GM23338 (cell line): Measurements from ENCODE around the gene EZH1.

Source experiments
- CREB1 ChIP-seq: fragments of 250-450 bp; sonication (Bioruptor Pico); IDR thresholded peaks from 2 replicates; pipeline ENCODE4 v1.5.0; 2020; ENCODE audit warnings: low read depth, mild to moderate bottlenecking, moderate library complexity
- EZH2 ChIP-seq: fragments of 200-600 bp; sonication (generic); IDR thresholded peaks from one replicate; pipeline ENCODE4 v1.8.0; 2017; ENCODE audit warnings: antibody characterized with exemption, mild to moderate bottlenecking, low read depth; ENCODE audit not compliant: unreplicated experiment
- EZH2phosphoT487 ChIP-seq: fragments of 200-600 bp; sonication (generic); IDR thresholded peaks from one replicate; pipeline ENCODE4 v1.8.1; 2018; ENCODE audit warnings: antibody characterized with exemption; ENCODE audit not compliant: unreplicated experiment
- JUNB ChIP-seq: IDR thresholded peaks from one replicate; pipeline ENCODE4 v1.6.1; 2016; ENCODE audit warnings: antibody characterized with exemption; ENCODE audit not compliant: unreplicated experiment
- NANOG ChIP-seq: IDR thresholded peaks from 2 replicates; pipeline ENCODE4 v1.6.1; 2016; ENCODE audit warnings: antibody characterized with exemption, borderline replicate concordance
- POLR2AphosphoS5 ChIP-seq: IDR thresholded peaks from 2 replicates; pipeline ENCODE4 v1.6.1; 2016; ENCODE audit warnings: antibody characterized with exemption, low read depth
- ZNF114 ChIP-seq: fragments of 250-450 bp; sonication (Bioruptor Pico); IDR thresholded peaks from 2 replicates; pipeline ENCODE4 v1.5.0; 2020; ENCODE audit warnings: mild to moderate bottlenecking, moderate library complexity
- ZNF331 ChIP-seq: fragments of 250-450 bp; sonication (Bioruptor Pico); IDR thresholded peaks from 2 replicates; pipeline ENCODE4 v1.5.0; 2020; ENCODE audit warnings: low read depth, mild to moderate bottlenecking, moderate library complexity
- TF ChIP-seq, protein P1 (sequence below), 2 experiments: fragments of 200-600 bp in 1 of 2; sonication (generic) in 1 of 2; conservative IDR thresholded peaks; 2 replicates each; pipeline versions ENCODE4 v1.5.1 to v1.6.1; 2016 to 2017; ENCODE audit warnings: antibody characterized with exemption in 2 of 2, low read depth in 2 of 2, mild to moderate bottlenecking in 2 of 2, moderate library complexity in 1 of 2
- TF ChIP-seq, protein P2 (sequence below): IDR thresholded peaks from 2 replicates; pipeline ENCODE4 v1.6.1; 2016; ENCODE audit warnings: antibody characterized with exemption
- TF ChIP-seq, protein P3 (sequence below): fragments of 250-450 bp; sonication (Bioruptor Pico); IDR thresholded peaks from 2 replicates; pipeline ENCODE4 v1.5.0; 2020; ENCODE audit warnings: mild to moderate bottlenecking, moderate library complexity
- TF ChIP-seq, protein P4 (sequence below): IDR thresholded peaks from one replicate; pipeline ENCODE4 v1.6.1; 2018; ENCODE audit warnings: antibody characterized with exemption; ENCODE audit not compliant: unreplicated experiment

DNA sequence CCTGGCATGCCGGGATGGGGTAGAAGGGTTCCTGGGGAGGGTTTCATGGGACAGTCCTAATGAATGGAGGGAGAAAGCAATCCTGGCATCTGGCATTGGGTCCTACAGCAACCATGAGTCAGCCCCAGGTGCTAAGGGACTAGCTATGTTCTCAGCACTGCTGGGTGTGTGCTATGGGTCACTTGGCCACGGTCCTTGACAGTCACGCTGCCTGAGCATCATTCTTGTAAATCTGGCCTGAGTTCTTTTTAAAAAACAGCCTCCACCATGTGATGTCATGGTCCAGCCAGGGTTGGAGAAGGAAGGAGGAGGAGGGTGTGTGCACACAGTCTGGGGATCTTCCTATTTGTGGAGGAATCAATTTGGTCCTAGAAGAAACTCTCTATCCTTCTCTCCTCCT lies 9.9 kb upstream of the EZH1 start:
- TF ChIP-seq, protein P1, sequence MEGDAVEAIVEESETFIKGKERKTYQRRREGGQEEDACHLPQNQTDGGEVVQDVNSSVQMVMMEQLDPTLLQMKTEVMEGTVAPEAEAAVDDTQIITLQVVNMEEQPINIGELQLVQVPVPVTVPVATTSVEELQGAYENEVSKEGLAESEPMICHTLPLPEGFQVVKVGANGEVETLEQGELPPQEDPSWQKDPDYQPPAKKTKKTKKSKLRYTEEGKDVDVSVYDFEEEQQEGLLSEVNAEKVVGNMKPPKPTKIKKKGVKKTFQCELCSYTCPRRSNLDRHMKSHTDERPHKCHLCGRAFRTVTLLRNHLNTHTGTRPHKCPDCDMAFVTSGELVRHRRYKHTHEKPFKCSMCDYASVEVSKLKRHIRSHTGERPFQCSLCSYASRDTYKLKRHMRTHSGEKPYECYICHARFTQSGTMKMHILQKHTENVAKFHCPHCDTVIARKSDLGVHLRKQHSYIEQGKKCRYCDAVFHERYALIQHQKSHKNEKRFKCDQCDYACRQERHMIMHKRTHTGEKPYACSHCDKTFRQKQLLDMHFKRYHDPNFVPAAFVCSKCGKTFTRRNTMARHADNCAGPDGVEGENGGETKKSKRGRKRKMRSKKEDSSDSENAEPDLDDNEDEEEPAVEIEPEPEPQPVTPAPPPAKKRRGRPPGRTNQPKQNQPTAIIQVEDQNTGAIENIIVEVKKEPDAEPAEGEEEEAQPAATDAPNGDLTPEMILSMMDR (conservative IDR thresholded peaks at IDR 0.05; ENCODE audit: low read depth in 2 of 2): no peak
- no peak for TF ChIP-seq CREB1 (CRISPR knock-in tag)
- no peak for TF ChIP-seq POLR2AphosphoS5
- no peak for TF ChIP-seq EZH2
- TF ChIP-seq, protein P2, sequence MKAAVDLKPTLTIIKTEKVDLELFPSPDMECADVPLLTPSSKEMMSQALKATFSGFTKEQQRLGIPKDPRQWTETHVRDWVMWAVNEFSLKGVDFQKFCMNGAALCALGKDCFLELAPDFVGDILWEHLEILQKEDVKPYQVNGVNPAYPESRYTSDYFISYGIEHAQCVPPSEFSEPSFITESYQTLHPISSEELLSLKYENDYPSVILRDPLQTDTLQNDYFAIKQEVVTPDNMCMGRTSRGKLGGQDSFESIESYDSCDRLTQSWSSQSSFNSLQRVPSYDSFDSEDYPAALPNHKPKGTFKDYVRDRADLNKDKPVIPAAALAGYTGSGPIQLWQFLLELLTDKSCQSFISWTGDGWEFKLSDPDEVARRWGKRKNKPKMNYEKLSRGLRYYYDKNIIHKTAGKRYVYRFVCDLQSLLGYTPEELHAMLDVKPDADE: no peak
- no peak for TF ChIP-seq EZH2phosphoT487
- TF ChIP-seq JUNB: no peak
- TF ChIP-seq, protein P3, sequence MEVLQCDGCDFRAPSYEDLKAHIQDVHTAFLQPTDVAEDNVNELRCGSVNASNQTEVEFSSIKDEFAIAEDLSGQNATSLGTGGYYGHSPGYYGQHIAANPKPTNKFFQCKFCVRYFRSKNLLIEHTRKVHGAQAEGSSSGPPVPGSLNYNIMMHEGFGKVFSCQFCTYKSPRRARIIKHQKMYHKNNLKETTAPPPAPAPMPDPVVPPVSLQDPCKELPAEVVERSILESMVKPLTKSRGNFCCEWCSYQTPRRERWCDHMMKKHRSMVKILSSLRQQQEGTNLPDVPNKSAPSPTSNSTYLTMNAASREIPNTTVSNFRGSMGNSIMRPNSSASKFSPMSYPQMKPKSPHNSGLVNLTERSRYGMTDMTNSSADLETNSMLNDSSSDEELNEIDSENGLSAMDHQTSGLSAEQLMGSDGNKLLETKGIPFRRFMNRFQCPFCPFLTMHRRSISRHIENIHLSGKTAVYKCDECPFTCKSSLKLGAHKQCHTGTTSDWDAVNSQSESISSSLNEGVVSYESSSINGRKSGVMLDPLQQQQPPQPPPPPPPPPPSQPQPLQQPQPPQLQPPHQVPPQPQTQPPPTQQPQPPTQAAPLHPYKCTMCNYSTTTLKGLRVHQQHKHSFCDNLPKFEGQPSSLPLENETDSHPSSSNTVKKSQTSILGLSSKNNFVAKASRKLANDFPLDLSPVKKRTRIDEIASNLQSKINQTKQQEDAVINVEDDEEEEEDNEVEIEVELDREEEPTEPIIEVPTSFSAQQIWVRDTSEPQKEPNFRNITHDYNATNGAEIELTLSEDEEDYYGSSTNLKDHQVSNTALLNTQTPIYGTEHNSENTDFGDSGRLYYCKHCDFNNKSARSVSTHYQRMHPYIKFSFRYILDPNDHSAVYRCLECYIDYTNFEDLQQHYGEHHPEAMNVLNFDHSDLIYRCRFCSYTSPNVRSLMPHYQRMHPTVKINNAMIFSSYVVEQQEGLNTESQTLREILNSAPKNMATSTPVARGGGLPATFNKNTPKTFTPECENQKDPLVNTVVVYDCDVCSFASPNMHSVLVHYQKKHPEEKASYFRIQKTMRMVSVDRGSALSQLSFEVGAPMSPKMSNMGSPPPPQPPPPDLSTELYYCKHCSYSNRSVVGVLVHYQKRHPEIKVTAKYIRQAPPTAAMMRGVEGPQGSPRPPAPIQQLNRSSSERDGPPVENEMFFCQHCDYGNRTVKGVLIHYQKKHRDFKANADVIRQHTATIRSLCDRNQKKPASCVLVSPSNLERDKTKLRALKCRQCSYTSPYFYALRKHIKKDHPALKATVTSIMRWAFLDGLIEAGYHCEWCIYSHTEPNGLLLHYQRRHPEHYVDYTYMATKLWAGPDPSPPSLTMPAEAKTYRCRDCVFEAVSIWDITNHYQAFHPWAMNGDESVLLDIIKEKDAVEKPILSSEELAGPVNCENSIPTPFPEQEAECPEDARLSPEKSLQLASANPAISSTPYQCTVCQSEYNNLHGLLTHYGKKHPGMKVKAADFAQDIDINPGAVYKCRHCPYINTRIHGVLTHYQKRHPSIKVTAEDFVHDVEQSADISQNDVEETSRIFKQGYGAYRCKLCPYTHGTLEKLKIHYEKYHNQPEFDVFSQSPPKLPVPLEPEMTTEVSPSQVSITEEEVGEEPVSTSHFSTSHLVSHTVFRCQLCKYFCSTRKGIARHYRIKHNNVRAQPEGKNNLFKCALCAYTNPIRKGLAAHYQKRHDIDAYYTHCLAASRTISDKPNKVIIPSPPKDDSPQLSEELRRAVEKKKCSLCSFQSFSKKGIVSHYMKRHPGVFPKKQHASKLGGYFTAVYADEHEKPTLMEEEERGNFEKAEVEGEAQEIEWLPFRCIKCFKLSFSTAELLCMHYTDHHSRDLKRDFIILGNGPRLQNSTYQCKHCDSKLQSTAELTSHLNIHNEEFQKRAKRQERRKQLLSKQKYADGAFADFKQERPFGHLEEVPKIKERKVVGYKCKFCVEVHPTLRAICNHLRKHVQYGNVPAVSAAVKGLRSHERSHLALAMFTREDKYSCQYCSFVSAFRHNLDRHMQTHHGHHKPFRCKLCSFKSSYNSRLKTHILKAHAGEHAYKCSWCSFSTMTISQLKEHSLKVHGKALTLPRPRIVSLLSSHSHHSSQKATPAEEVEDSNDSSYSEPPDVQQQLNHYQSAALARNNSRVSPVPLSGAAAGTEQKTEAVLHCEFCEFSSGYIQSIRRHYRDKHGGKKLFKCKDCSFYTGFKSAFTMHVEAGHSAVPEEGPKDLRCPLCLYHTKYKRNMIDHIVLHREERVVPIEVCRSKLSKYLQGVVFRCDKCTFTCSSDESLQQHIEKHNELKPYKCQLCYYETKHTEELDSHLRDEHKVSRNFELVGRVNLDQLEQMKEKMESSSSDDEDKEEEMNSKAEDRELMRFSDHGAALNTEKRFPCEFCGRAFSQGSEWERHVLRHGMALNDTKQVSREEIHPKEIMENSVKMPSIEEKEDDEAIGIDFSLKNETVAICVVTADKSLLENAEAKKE (CRISPR knock-in tag): no peak
- TF ChIP-seq, protein P4, sequence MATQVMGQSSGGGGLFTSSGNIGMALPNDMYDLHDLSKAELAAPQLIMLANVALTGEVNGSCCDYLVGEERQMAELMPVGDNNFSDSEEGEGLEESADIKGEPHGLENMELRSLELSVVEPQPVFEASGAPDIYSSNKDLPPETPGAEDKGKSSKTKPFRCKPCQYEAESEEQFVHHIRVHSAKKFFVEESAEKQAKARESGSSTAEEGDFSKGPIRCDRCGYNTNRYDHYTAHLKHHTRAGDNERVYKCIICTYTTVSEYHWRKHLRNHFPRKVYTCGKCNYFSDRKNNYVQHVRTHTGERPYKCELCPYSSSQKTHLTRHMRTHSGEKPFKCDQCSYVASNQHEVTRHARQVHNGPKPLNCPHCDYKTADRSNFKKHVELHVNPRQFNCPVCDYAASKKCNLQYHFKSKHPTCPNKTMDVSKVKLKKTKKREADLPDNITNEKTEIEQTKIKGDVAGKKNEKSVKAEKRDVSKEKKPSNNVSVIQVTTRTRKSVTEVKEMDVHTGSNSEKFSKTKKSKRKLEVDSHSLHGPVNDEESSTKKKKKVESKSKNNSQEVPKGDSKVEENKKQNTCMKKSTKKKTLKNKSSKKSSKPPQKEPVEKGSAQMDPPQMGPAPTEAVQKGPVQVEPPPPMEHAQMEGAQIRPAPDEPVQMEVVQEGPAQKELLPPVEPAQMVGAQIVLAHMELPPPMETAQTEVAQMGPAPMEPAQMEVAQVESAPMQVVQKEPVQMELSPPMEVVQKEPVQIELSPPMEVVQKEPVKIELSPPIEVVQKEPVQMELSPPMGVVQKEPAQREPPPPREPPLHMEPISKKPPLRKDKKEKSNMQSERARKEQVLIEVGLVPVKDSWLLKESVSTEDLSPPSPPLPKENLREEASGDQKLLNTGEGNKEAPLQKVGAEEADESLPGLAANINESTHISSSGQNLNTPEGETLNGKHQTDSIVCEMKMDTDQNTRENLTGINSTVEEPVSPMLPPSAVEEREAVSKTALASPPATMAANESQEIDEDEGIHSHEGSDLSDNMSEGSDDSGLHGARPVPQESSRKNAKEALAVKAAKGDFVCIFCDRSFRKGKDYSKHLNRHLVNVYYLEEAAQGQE: no peak
- TF ChIP-seq ZNF331: no peak
- no peak for TF ChIP-seq ZNF114 (CRISPR knock-in tag)
- TF ChIP-seq NANOG: no peak
